HEK293 (cell line): ENCODE results near the gene TECPR2.

Source experiments
- CTCF ChIA-PET: fragments of 350-600 bp; formaldehyde crosslinking; extraction: SDS; loops from one replicate; lab custom pipeline; 2021; ENCODE audit warnings: antibody characterized with exemption; lab: Yijun Ruan, JAX
- POLR2A ChIA-PET: fragments of 300-600 bp; formaldehyde crosslinking; extraction: SDS; loops from one replicate; lab custom pipeline; 2020; ENCODE audit warnings: antibody characterized with exemption, inconsistent platforms; lab: Yijun Ruan, JAX
- H3K27ac ChIP-seq: fragments of 200-500 bp; sonication (Bioruptor generic); 2 replicates; pipeline ENCODE4 v1.5.1; 2014; ENCODE audit warnings: low read depth, low read length, control low read depth, inconsistent platforms; ENCODE audit errors: extremely low read depth
- H3K36me3 ChIP-seq, 2 experiments: fragments of 200-500 bp in 1 of 2; sonication (Bioruptor generic) in 1 of 2; 1 replicate in 1 of 2; 2 replicates in 1 of 2; pipeline ENCODE4 v1.5.1; 2014 to 2017; ENCODE audit warnings: inconsistent platforms in 2 of 2, low read length in 2 of 2; ENCODE audit not compliant: control insufficient read depth in 2 of 2, insufficient read depth in 1 of 2
- H3K4me1 ChIP-seq: fragments of 200-500 bp; sonication (Bioruptor generic); 2 replicates; pipeline ENCODE4 v1.5.1; 2014; ENCODE audit warnings: mild to moderate bottlenecking, low read length, inconsistent platforms; ENCODE audit not compliant: control insufficient read depth, insufficient read depth
- H3K4me3 ChIP-seq: 2 replicates; pipeline ENCODE4 v1.5.1; 2011; ENCODE audit warnings: low read depth, mild to moderate bottlenecking, control low read depth, low read length, moderate library complexity
- H3K9me3 ChIP-seq: fragments of 200-500 bp; sonication (Bioruptor generic); 2 replicates; pipeline ENCODE4 v1.5.1; 2014; ENCODE audit warnings: low read depth, low read length, inconsistent platforms; ENCODE audit not compliant: control insufficient read depth, insufficient read depth
- GLIS1 ChIP-seq: fragments of 450-650 bp; formaldehyde crosslinking; IDR thresholded peaks from 2 replicates; pipeline ENCODE4 v1.5.1; 2016; ENCODE audit warnings: missing biosample characterization, missing genetic modification characterization
- KLF16 ChIP-seq: fragments of 450-650 bp; formaldehyde crosslinking; IDR thresholded peaks from 2 replicates; pipeline ENCODE4 v1.5.1; 2017; ENCODE audit warnings: missing biosample characterization, missing genetic modification characterization
- PRDM6 ChIP-seq: fragments of 450-650 bp; formaldehyde crosslinking; IDR thresholded peaks from 2 replicates; pipeline ENCODE4 v1.5.1; 2017; ENCODE audit warnings: missing biosample characterization, missing genetic modification characterization
- SP7 ChIP-seq: fragments of 450-650 bp; formaldehyde crosslinking; IDR thresholded peaks from 2 replicates; pipeline ENCODE4 v1.5.1; 2016; ENCODE audit warnings: missing biosample characterization, missing genetic modification characterization
- TRIM28 ChIP-seq: IDR thresholded peaks from 2 replicates; pipeline ENCODE4 v1.6.1; 2011; ENCODE audit warnings: low read length, control low read depth, borderline replicate concordance
- ZBTB11 ChIP-seq: fragments of 450-650 bp; formaldehyde crosslinking; conservative IDR thresholded peaks from 2 replicates; pipeline ENCODE4 v1.5.1; 2016; ENCODE audit warnings: low read depth, missing biosample characterization, missing genetic modification characterization
- ZFP41 ChIP-seq: fragments of 450-650 bp; formaldehyde crosslinking; IDR thresholded peaks from 2 replicates; pipeline ENCODE4 v1.5.1; 2016; ENCODE audit warnings: missing biosample characterization, missing genetic modification characterization, borderline replicate concordance
- ZNF148 ChIP-seq: fragments of 450-650 bp; formaldehyde crosslinking; IDR thresholded peaks from 2 replicates; pipeline ENCODE4 v1.5.0; 2017; ENCODE audit warnings: missing biosample characterization, missing genetic modification characterization, borderline replicate concordance
- ZNF174 ChIP-seq: fragments of 450-650 bp; formaldehyde crosslinking; IDR thresholded peaks from 2 replicates; pipeline ENCODE4 v1.5.0; 2017; ENCODE audit warnings: missing biosample characterization, mild to moderate bottlenecking, missing genetic modification characterization
- ZNF248 ChIP-seq: fragments of 450-650 bp; formaldehyde crosslinking; IDR thresholded peaks from 2 replicates; pipeline ENCODE4 v1.5.1; 2017; ENCODE audit warnings: missing biosample characterization, missing genetic modification characterization
- ZNF335 ChIP-seq: fragments of 450-650 bp; formaldehyde crosslinking; conservative IDR thresholded peaks from 2 replicates; pipeline ENCODE4 v1.5.1; 2016; ENCODE audit warnings: missing biosample characterization, missing genetic modification characterization
- ZNF362 ChIP-seq: fragments of 450-650 bp; formaldehyde crosslinking; IDR thresholded peaks from 2 replicates; pipeline ENCODE4 v1.5.1; 2016; ENCODE audit warnings: missing biosample characterization, missing genetic modification characterization
- ZNF366 ChIP-seq: fragments of 450-650 bp; formaldehyde crosslinking; conservative IDR thresholded peaks from 2 replicates; pipeline ENCODE4 v1.5.1; 2016; ENCODE audit warnings: missing biosample characterization, missing genetic modification characterization
- ZNF391 ChIP-seq: fragments of 450-650 bp; formaldehyde crosslinking; IDR thresholded peaks from 2 replicates; pipeline ENCODE4 v1.5.1; 2016; ENCODE audit warnings: low read depth, missing biosample characterization, missing genetic modification characterization, borderline replicate concordance
- ZNF585B ChIP-seq: fragments of 450-650 bp; formaldehyde crosslinking; IDR thresholded peaks from 2 replicates; pipeline ENCODE4 v1.5.1; 2016; ENCODE audit warnings: missing biosample characterization, missing genetic modification characterization
- ZNF664 ChIP-seq: fragments of 450-650 bp; formaldehyde crosslinking; IDR thresholded peaks from 2 replicates; pipeline ENCODE4 v1.5.1; 2016; ENCODE audit warnings: missing biosample characterization, missing genetic modification characterization
- ZNF704 ChIP-seq: fragments of 450-650 bp; formaldehyde crosslinking; IDR thresholded peaks from 2 replicates; pipeline ENCODE4 v1.5.1; 2016; ENCODE audit warnings: missing biosample characterization, missing genetic modification characterization
- ZNF777 ChIP-seq: fragments of 450-650 bp; formaldehyde crosslinking; IDR thresholded peaks from 2 replicates; pipeline ENCODE4 v1.5.1; 2017; ENCODE audit warnings: missing biosample characterization, missing genetic modification characterization, borderline replicate concordance
- ZNF830 ChIP-seq: fragments of 450-650 bp; IDR thresholded peaks from 2 replicates; pipeline ENCODE4 v1.5.0; 2018; ENCODE audit warnings: missing biosample characterization, missing genetic modification characterization, low read depth, mild to moderate bottlenecking, moderate library complexity

TECPR2 gene

GRCh38 chr14:102418169-102418852, 55.6 kb downstream of the TECPR2 start:
- Histone ChIP-seq H3K4me3 (no peak overlapping the region), H3K27ac (no peak overlapping the region), H3K36me3 (peaks cover 0 to 38% of the 10 kb centered on the region in 2 experiments; a peak in 1 of 3 replicates), H3K4me1 (no peaks in the 10 kb centered on the region), H3K9me3 (no peaks in the 10 kb centered on the region)
- TF ChIP-seq TRIM28, result no peak
- no peak for TF ChIP-seq ZNF391
- TF ChIP-seq ZNF704 (tag by site-specific recombination), result no peak
- TF ChIP-seq SP7 (tag by site-specific recombination), result no peak
- CTCF ChIA-PET, result no interaction called here
- POLR2A ChIA-PET, result no interaction called here

- Histone ChIP-seq H3K36me3 (peaks cover 0 to 41% of the 10 kb centered on the region in 2 experiments; a peak in 1 of 3 replicates), H3K9me3 (no peaks in the 10 kb centered on the region), H3K4me1 (no peaks in the 10 kb centered on the region), H3K4me3 (no peak overlapping the region), H3K27ac (no peak overlapping the region)
- POLR2A ChIA-PET, result no interaction called here
- CTCF ChIA-PET, result no interaction called here
- TF ChIP-seq ZFP41 (tag by site-specific recombination), result no peak
- TF ChIP-seq ZNF366 (tag by site-specific recombination), result no peak
- no peak for TF ChIP-seq ZNF335
- no peak for TF ChIP-seq ZNF777
These were observed 56.1 kb downstream of the TECPR2 start for GRCh38 chr14:102418853-102419240.

- H3K27ac ChIP-seq, result no peak overlapping the region
- CTCF ChIA-PET, result no interaction called here
- POLR2A ChIA-PET, result no interaction called here
- no peak overlapping the region for H3K4me3 ChIP-seq
- no peaks in the 10 kb centered on the region for H3K9me3 ChIP-seq
- H3K36me3 ChIP-seq, result peaks cover 0 to 44% of the 10 kb centered on the region in 2 experiments; a peak in 1 of 3 replicates
- no peak for TF ChIP-seq ZNF248 (tag by site-specific recombination)
- no peak for TF ChIP-seq ZNF664
- TF ChIP-seq ZNF362, result no peak
- no peak for TF ChIP-seq ZBTB11 (tag by site-specific recombination)
- no peak for TF ChIP-seq ZNF148 (tag by site-specific recombination)
- TF ChIP-seq PRDM6 (tag by site-specific recombination), result no peak
- no peak for TF ChIP-seq ZNF174 (tag by site-specific recombination)
- TF ChIP-seq GLIS1, result no peak
- no peak for TF ChIP-seq KLF16
- TF ChIP-seq ZNF830 (tag by site-specific recombination), result no peak
- no peak for TF ChIP-seq ZNF585B (tag by site-specific recombination)
- H3K4me1 ChIP-seq, result no peaks in the 10 kb centered on the region
These were observed 56.5 kb downstream of the TECPR2 start for GRCh38 chr14:102419276-102419675.
